ENCODE results near the gene ORC3. TPM values are rescaled to one million over a fixed set of nuclear protein-coding genes. Genes with fewer than 3 reads are reported as not detected.

The ORC3 gene
- total RNA-seq, 1 experiment from 2014 or later = 25.7 TPM

GRCh38 chr6:87555506-87555905 is 34.4 kb upstream of the ORC3 start:
- Histone ChIP-seq H3K9me3 (ENCODE audit: low read length) (no peaks in the 10 kb centered on the region), H3K4me3 (ENCODE audit: low read length) (no peak overlapping the region), H3K79me2 (ENCODE audit: low read length) (no peaks in the 10 kb centered on the region), H3K27me3 (ENCODE audit: low read length) (no peaks in the 10 kb centered on the region), H2AFZ (ENCODE audit: low read length) (no peak overlapping the region), H3K4me1 (ENCODE audit: insufficient read depth, low read length) (no peaks in the 10 kb centered on the region), H3F3A (ENCODE audit: low read length, unreplicated experiment) (no peaks in the 10 kb centered on the region), H4K20me1 (ENCODE audit: low read length) (no peaks in the 10 kb centered on the region), H3K27ac (ENCODE audit: low read length) (no peak overlapping the region), H3K4me2 (ENCODE audit: low read length) (no peak overlapping the region), H3K36me3 (ENCODE audit: low read depth, low read length) (no peaks in the 10 kb centered on the region), H3K9me2 (replicated peaks; ENCODE audit: low read length) (no peaks in the 10 kb centered on the region), H3K9ac (ENCODE audit: low read length) (no peak overlapping the region)
- ATAC-seq (no peak), DNase-seq (no peak)
- BruUV-seq (replicated peaks) = no TSS peak
- TF ChIP-seq CTCF (conservative IDR thresholded peaks at IDR 0.05; ENCODE audit: low read depth, low read length) = no peak
- no peak for TF ChIP-seq EZH2 (IDR thresholded peaks at IDR 0.05; ENCODE audit: low read length, unreplicated experiment)
- TF ChIP-seq EZH2phosphoT487 (IDR thresholded peaks at IDR 0.05; ENCODE audit: borderline replicate concordance, low read length) = no peak
- ChIA-PET CTCF (no interaction called here), POLR2A (ENCODE audit: unreplicated experiment) (no interaction called here)
- intact Hi-C loops (cut with micrococcal nuclease) = no loop called here

GRCh38 chr6:87558446-87558845 is 31.5 kb upstream of the ORC3 start:
- no peak for TF ChIP-seq CTCF (conservative IDR thresholded peaks at IDR 0.05; ENCODE audit: low read depth, low read length)
- no peak for TF ChIP-seq EZH2 (IDR thresholded peaks at IDR 0.05; ENCODE audit: low read length, unreplicated experiment)
- TF ChIP-seq EZH2phosphoT487 (IDR thresholded peaks at IDR 0.05; ENCODE audit: borderline replicate concordance, low read length) = no peak
- H3F3A ChIP-seq (ENCODE audit: low read length, unreplicated experiment) = no peaks in the 10 kb centered on the region
- no peaks in the 10 kb centered on the region for H3K9me2 ChIP-seq (replicated peaks; ENCODE audit: low read length)
- CTCF ChIA-PET = no interaction called here
- no peak overlapping the region for H3K4me2 ChIP-seq (ENCODE audit: low read length)
- H3K27me3 ChIP-seq (ENCODE audit: low read length) = no peaks in the 10 kb centered on the region
- H2AFZ ChIP-seq (ENCODE audit: low read length) = no peak overlapping the region
- no peaks in the 10 kb centered on the region for H3K79me2 ChIP-seq (ENCODE audit: low read length)
- H3K4me1 ChIP-seq (ENCODE audit: insufficient read depth, low read length) = no peaks in the 10 kb centered on the region
- H3K4me3 ChIP-seq (ENCODE audit: low read length) = no peak overlapping the region
- no peak for DNase-seq
- no TSS peak for BruUV-seq (replicated peaks)
- H3K27ac ChIP-seq (ENCODE audit: low read length) = no peak overlapping the region
- POLR2A ChIA-PET (ENCODE audit: unreplicated experiment) = no interaction called here
- no peaks in the 10 kb centered on the region for H4K20me1 ChIP-seq (ENCODE audit: low read length)
- no peaks in the 10 kb centered on the region for H3K9me3 ChIP-seq (ENCODE audit: low read length)
- no peak overlapping the region for H3K9ac ChIP-seq (ENCODE audit: low read length)
- intact Hi-C loops (cut with micrococcal nuclease) = no loop called here
- peaks cover 8% of the 10 kb centered on the region; the same call in 1 of the 2 replicates for H3K36me3 ChIP-seq (ENCODE audit: low read depth, low read length)
- ATAC-seq = no peak

- ChIA-PET POLR2A (ENCODE audit: unreplicated experiment) (no interaction called here), CTCF (no interaction called here)
- Histone ChIP-seq H3K27ac (ENCODE audit: low read length) (no peak overlapping the region), H3F3A (ENCODE audit: low read length, unreplicated experiment) (no peaks in the 10 kb centered on the region), H3K79me2 (ENCODE audit: low read length) (no peaks in the 10 kb centered on the region), H4K20me1 (ENCODE audit: low read length) (no peaks in the 10 kb centered on the region), H3K4me1 (ENCODE audit: insufficient read depth, low read length) (no peaks in the 10 kb centered on the region), H3K27me3 (ENCODE audit: low read length) (no peaks in the 10 kb centered on the region), H3K9ac (ENCODE audit: low read length) (no peak overlapping the region), H3K9me2 (replicated peaks; ENCODE audit: low read length) (no peaks in the 10 kb centered on the region), H3K9me3 (ENCODE audit: low read length) (no peaks in the 10 kb centered on the region), H2AFZ (ENCODE audit: low read length) (no peak overlapping the region), H3K4me3 (ENCODE audit: low read length) (no peak overlapping the region), H3K4me2 (ENCODE audit: low read length) (no peak overlapping the region), H3K36me3 (ENCODE audit: low read depth, low read length) (peaks cover 18% of the 10 kb centered on the region)
- ATAC-seq (no peak), DNase-seq (no peak)
- intact Hi-C loops (cut with micrococcal nuclease) = no loop called here
- BruUV-seq (replicated peaks) = no TSS peak
- no peak for TF ChIP-seq EZH2phosphoT487 (IDR thresholded peaks at IDR 0.05; ENCODE audit: borderline replicate concordance, low read length)
- TF ChIP-seq EZH2 (IDR thresholded peaks at IDR 0.05; ENCODE audit: low read length, unreplicated experiment) = no peak
- no peak for TF ChIP-seq CTCF (conservative IDR thresholded peaks at IDR 0.05; ENCODE audit: low read depth, low read length)
These were observed 28.9 kb upstream of the ORC3 start for GRCh38 chr6:87561017-87561416.

Measured in PC-3 (cell line).